GM18526 (cell line): ENCODE data around the gene FHIT.

Experiments
- POLR2A ChIP-seq: IDR thresholded peaks from 3 replicates; pipeline ENCODE4 v1.6.1; 2011; ENCODE audit not compliant: insufficient read length; ENCODE audit errors: extremely low read depth

Gene FHIT

DNA sequence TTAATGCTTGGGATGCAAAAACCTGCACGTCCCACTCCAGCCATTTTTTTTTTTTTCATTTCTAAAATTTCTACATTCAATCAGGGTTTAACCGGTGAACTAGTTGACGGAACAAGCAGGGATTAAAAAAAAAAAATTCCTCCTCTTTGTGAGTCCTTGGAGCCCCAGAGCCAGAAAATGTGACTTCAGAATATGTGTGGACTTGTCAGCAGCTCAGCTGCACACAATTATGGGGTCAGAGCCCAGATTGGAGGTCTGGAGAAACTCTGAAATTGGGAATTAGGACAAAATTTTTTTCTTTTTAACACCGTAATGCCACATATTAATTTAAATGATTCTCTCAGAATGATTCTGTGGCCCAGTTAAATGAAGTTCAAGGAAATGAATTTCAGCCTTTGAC, 1280.5 kb downstream of the FHIT start:
- no peak for TF ChIP-seq POLR2A

DNA sequence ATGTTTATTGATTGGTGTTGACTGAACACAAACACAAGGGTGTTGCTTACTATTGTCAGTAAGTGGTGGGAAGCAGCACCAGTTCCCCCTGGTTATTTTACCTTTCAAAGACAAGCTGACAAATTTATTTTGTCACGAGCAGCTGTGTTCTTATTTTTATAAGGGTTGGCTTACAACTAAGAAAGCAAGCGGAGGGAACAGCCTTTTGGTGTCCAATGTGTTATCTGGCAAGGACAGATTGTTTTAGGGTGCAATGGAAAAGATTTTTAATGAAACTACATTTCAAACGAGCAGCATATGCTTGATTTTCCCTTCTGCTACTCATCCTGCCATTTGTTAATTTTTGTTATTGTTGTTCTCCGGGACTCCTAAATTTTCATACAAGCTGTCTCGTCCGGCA, 1280.9 kb downstream of the FHIT start:
- no peak for TF ChIP-seq POLR2A

DNA sequence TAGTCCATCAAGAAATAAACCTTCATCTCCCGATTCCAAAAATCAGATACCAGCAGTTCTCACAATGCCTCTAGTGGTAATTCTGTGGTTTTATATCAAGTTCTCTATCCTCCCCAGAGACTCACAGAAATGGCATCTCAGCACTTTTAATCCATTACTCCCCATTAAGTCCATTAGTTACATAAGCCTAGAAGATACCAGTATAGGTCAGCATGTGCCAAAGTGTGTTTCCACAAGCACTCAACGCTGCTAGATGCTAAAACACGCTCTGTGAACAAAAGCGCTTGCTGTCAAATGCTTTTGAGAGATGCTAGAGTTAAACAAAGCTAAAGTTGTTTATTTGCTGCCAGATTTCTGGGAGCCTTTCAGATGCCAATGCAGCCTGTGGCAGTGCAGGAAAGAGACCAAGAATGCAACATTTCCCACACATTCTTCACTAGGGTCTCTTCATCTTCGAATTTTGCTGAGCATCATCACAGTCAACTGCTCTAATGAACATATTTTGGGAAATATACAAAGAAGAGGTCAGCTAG, 1282.7 kb downstream of the FHIT start:
- TF ChIP-seq POLR2A = no peak

DNA sequence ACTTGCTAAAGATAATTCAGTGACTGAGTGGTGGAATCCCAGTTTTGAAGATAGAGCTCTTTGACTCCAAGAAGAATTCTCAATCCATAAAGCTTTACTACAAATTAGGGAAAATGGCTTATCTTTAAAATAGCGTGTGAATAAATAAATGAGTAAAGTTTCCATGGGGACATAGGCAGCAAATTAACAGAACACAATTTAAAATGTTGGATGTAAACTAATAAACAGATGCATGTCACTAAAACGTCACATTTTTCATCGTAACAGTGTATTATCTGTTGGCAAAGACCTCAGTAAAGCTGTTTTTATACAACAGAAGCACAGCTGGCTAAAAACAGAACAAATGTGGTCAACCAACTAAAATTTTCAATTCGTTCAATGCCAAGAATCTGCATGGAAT, 1287.6 kb downstream of the FHIT start:
- TF ChIP-seq POLR2A = no peak

DNA sequence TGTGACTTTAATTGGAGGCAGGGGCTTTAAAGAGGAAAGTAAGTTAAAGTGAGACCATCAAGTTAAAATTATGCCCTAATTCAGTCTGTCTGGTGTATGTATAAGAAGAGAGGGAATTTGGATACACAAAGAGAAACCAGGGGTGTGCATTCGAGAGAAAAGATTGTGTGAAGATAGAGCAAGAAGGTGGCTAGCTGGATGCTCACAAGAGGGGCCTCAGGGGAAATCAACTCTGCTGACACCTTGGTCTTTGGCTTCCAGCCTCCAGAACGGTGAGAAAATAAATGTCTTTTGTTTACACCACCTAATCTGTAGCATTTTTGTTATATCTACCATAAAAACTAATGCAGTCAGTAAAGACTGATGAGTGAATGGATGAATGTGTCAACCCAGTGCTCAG, 1294.1 kb downstream of the FHIT start:
- no peak for TF ChIP-seq POLR2A

DNA sequence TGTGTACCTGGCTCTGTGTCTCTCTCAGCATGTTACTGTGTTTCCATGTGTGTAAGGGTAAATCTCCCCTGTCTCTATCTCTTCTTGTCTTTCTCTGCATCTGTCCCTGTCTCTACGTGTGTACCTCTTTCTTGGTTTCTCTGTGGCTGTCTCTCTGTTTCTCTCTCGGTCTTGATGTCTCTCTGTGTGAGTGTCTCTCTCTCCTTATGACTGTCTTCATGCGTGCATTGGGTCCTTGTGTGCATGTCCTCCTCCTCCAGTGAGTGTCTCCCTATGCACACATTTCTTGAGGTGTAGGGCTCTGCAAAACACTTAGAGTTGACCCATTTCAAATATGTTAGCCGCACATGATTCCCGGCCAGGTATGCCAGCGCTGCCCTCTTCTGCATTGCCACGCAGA, 1298.1 kb downstream of the FHIT start:
- TF ChIP-seq POLR2A = no peak

DNA sequence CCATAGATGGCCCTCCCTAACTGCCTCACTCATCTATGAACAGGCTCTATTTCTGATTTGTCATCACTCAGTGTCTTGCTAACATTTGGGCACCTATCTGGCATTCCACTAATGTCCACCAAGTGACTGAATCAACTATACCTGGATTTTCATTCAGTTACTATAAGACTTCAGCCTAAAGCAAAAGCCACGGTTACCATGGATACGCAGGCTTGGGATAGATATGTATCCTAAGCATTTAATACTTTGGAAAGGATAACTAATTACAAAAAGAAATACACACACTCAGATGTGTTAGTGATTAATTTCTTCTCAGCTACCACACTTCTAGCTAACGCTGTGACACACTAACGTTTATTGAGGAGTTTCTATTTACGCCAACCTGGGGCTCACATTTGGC, 1301.9 kb downstream of the FHIT start:
- TF ChIP-seq POLR2A = no peak

DNA sequence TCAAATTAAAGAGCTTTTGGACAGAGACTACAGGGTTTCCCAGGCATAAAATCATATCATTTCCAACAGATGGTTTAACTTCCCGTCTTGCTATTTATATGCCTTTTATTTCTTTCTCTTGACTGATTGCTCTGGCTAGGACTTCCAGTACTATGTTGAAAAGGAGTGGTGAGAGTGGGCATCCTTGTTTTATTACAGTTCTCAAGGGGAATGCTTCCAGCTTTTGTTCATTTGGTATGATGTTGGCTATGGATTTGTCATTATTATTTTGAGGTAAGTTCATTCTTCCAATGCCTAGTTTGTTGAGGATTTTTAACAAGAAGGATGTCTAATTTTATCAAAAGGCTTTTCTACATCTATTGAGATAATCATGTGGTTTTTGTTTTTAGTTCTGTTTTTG, 1304.9 kb downstream of the FHIT start:
- TF ChIP-seq POLR2A = no peak

DNA sequence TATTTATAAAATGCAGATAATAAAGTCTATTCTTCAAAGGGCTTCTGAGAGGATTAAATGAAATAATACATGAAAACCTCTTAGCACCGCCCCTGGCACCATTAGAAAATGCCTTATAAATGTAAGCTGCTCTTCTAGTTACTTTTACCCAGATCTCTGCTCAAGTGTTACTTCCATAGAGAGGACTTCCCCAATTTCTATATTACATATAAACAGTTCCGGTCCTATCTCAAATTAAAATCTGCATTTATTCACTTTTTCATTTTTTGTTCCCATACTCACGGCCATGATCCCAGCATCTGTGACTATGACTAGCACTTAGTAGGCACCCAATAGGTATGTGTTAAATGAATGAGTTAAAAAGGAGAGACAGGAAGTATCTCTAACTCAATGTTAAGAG, 1310.5 kb downstream of the FHIT start:
- no peak for TF ChIP-seq POLR2A

DNA sequence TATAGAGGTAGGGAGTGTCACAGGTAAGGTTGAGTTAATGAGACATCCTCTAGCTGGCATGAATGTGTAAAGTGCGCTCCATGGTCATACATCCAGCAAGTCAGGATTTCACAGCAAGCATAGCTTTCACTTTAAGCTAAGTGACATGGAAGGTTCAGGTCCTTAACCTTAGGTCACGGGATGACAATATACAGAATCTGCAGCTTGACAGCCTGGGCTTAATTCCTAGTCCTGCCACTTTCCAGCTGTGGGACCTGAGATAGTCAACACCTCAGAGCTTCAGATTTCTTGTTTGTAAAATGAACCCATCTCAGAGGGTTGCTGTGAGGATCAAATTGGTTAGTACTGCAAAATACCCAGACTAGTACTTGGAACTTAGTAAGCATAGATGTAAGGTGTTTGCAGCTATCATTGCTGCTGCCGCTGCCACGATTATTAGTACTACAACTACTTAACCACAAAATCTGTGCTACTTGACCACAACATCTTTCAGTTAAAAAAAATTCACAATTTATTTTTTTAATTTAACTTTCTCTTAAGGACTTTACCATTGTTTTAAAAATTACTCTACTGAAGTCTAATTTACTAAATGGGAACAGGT, 1311.3 kb downstream of the FHIT start:
- TF ChIP-seq POLR2A = no peak

DNA sequence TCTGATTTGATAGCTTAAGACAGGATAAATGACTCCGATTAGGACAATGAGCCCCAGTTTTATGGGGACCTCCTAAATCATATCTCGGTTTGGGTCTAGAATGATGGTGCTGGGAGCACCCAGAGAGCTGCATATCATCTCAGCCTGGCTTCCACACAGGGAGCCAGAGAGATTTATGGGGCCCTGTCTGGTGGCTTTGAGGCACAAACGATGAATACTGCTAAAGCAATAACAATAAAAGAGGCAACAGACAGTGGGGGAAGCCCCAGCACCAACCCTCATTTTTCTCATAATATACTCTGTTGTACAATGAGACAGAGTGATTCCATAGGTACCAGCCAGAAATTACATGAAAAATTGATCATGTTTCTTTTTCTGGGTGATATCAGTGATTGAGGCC, 1312.4 kb downstream of the FHIT start:
- TF ChIP-seq POLR2A = no peak

DNA sequence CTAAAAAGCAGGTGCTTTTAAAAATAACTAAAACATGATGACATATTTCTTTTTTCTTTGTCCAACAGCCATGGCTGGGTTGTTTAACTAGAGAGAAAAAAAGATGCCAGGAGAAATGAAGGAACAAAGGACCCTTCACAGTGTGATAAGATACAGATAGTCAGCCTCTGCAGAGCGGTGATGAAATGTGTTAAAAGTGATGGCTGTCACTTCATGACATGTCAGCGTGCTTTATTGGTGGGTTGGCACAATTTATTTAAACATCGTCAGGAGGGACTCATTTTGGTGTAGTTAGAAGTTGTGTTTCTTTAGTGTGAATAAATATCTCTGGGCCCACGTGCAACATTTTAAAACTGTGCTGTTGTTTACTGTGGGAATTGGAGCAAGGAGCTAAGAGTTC, 1314.1 kb downstream of the FHIT start:
- TF ChIP-seq POLR2A = no peak

DNA sequence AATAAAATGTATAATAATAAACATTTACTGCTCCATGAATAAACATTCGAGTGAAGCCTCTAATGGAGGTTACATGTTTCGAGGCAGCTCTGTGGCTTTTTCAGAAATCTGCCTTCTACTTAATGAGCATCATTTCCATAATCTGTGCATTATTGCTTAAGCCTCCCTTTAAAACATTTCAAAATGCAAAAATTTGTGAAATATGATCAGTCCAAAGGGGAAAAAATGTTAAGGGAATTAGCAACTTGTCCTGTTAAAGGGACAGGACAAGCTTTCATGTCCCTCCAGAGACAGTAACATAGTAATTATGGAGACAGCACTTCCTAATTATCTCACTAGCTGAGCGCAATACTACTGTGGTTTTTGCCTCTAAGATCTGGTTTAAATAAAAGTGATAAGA, 1314.8 kb downstream of the FHIT start:
- TF ChIP-seq POLR2A = no peak

DNA sequence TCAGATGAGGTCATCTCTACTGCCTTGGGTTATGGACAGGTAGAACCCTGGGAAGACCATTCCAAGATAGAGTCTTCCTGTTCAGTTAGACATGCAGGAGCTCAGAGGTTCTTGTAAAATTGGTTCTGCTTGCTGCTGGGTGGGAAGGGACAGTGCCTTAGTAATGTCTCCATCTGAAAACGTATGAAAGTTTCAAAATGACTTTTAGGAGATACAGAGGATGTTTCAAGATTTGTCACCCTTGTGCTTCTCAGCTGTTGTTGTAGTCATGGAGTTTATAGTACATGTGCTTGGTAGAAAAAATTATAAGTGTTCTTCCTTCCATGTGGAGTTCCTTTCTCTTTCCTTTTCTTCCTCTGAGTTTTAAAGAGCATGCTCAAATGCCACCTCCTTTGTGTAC, 1316.2 kb downstream of the FHIT start:
- TF ChIP-seq POLR2A = no peak

DNA sequence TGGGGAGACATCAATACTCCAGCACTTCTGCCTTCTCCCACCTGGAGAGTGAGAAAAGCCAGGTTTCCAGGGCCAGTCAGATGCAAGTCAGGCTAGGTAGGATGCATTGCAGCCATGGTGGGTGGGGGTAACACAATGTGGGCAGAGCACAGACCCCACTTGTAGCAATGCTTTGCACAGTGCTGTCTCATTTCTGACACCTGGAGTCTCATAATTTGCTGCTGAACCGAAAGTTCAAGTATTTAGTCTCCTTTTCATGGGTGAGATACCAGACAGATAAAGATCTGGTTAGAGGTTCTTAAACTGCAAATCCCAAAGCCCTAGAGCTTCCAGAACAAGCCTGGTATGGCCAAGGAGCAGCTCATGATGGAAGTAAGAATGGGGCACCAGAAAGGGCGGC, 1321.1 kb downstream of the FHIT start:
- no peak for TF ChIP-seq POLR2A

DNA sequence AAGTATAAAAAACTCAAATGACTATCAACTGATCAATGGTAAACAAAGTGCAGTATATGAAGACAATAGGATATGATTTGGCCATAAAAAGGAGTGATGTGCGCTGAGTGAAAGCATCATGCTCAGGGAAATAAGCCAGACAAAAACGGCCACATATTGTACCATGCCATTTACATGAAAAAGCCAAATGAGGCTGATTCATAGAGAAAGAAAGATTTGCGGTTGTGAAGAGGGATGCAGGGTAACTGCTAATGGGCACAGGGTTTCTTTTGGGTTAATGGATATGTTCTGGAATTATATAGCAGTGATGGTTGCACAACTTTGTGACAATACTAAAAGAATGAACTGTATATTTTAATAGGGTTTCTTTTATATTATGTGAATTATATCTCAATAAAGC, 1324.2 kb downstream of the FHIT start:
- TF ChIP-seq POLR2A = no peak

DNA sequence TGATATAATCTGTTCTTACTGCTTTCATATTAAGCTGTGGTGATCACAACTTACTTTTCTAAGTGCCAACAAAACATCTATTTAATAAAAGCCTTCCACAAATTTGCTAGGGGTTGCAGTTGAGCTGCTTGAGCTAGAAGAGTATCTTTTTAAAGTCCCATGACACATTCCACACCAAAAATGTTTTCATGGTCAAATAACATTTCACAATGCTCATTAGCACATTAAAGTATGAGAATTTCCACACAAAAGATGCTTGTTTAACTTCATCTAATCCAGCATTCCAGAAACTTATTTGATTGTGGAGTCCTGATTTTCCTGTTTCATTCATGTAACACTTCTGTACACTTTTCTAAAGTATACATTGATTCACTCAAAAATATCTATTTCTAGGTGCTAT, 1325.3 kb downstream of the FHIT start:
- no peak for TF ChIP-seq POLR2A

DNA sequence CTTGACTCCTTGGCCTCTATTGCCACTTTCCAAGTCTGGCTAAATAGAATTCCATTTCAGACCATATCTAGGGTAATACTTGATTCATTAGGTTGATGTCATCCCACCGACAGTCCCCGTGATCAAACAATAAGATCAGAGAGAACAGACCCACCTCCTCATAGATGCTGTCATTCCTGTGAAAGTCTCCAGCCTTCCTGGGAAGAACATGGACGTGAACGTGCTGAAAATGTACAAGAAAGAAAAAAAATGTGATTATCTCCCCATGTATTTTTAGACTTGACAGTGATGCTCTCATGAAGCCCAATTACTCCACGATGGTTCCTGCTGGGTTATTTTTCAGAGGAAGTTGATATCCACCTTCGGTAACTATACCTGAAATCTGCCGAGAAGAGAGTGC, 1329.1 kb downstream of the FHIT start:
- TF ChIP-seq POLR2A = no peak

DNA sequence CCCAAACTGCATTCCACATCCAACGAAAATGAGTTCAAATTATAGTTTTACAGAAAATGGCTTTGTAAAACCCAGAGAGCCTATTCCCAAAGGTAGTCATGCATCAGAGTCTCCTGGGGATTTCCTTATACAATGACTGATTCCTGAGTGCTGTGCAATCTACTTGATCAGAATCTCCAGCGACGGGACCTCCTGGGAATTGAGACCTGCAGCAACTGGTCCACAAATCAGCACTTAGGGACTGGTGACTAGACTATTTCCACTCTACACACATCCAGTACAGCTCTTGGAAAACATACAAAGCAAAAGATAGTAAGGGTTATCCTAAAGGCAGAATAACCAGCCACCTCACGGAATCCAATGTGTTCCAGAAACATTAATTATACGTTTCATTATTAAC, 1330.4 kb downstream of the FHIT start:
- TF ChIP-seq POLR2A = no peak
